Subcutaneous adipose tissue (tissue), 4 donors: Measurements from ENCODE around the gene PDE4B. TPM values are rescaled to one million over a fixed set of nuclear protein-coding genes. Genes with fewer than 3 reads are reported as not detected.

ENCODE experiments used
- CTCF ChIP-seq: fragments of 450-650 bp; IDR thresholded peaks from one replicate; pipeline ENCODE4 v1.5.1; 2016; ENCODE audit warnings: low read depth, mild to moderate bottlenecking, control low read depth, antibody characterized with exemption, moderate library complexity
- total RNA-seq, 4 donors: library from RNA; depleted of rRNA; stranded (reverse); fragments of >200 nt; gene quantifications; one replicate each; pipeline ENCODE4 v1.1.0, GENCODE V29; 2016

Gene PDE4B
- total RNA-seq, 4 donors from 2014 or later = 8.5 to 31.8 (median 15.5) TPM

- no peak for TF ChIP-seq CTCF
Measured at GRCh38 chr1:66381621-66382275, 589.1 kb downstream of the PDE4B start.

GRCh38 chr1:66383168-66383567, 590.5 kb downstream of the PDE4B start:
- no peak for TF ChIP-seq CTCF

GRCh38 chr1:66383611-66384010, 590.9 kb downstream of the PDE4B start:
- TF ChIP-seq CTCF = no peak

GRCh38 chr1:66384258-66384921, 591.7 kb downstream of the PDE4B start:
- TF ChIP-seq CTCF = no peak

GRCh38 chr1:66386712-66387111, 594.0 kb downstream of the PDE4B start:
- no peak for TF ChIP-seq CTCF

- TF ChIP-seq CTCF = no peak
Measured at GRCh38 chr1:66388913-66389312, 596.2 kb downstream of the PDE4B start.

- TF ChIP-seq CTCF = no peak
Measured at GRCh38 chr1:66393586-66394287, 601.0 kb downstream of the PDE4B start.
